ENCODE results near the gene GUCD1.

The GUCD1 gene

GRCh38 chr22:24503843-24504338 lies 51.0 kb downstream of the GUCD1 start:
- no peak for DNase-seq (ENCODE audit: low spot score)

- DNase-seq (ENCODE audit: low spot score) = peak; percentile 46
Measured at GRCh38 chr22:24503137-24503842, 51.6 kb downstream of the GUCD1 start.

GRCh38 chr22:24502541-24502940 lies 52.4 kb downstream of the GUCD1 start:
- no peak for DNase-seq (ENCODE audit: low spot score)

GRCh38 chr22:24502034-24502433 lies 52.9 kb downstream of the GUCD1 start:
- DNase-seq (ENCODE audit: low spot score) = no peak

- DNase-seq (ENCODE audit: low spot score) = no peak
Measured at GRCh38 chr22:24501301-24502005, 53.5 kb downstream of the GUCD1 start.

GRCh38 chr22:24500277-24500820 lies 54.6 kb downstream of the GUCD1 start:
- no peak for DNase-seq (ENCODE audit: low spot score)

- no peak for DNase-seq (ENCODE audit: low spot score)
Measured at GRCh38 chr22:24499706-24500276, 55.1 kb downstream of the GUCD1 start.

- no peak for DNase-seq (ENCODE audit: low spot score)
Measured at GRCh38 chr22:24498824-24499223, 56.1 kb downstream of the GUCD1 start.

- no peak for DNase-seq (ENCODE audit: low spot score)
Measured at GRCh38 chr22:24497841-24498258, 57.1 kb downstream of the GUCD1 start.

- DNase-seq (ENCODE audit: low spot score) = no peak
Measured at GRCh38 chr22:24496661-24497060, 58.3 kb downstream of the GUCD1 start.

- DNase-seq (ENCODE audit: low spot score) = no peak
Measured at GRCh38 chr22:24496234-24496633, 58.7 kb downstream of the GUCD1 start.

- no peak for DNase-seq (ENCODE audit: low spot score)
Measured at GRCh38 chr22:24495365-24495675, 59.6 kb downstream of the GUCD1 start.

- DNase-seq (ENCODE audit: low spot score) = no peak
Measured at GRCh38 chr22:24494528-24495364, 60.2 kb downstream of the GUCD1 start, which contains the start of gene UPB1. TSS of gene UPB1 (plus strand) at chr22:24495332. CDS start at chr22:24495404, 72 bp downstream.

- DNase-seq (ENCODE audit: low spot score) = no peak
Measured at GRCh38 chr22:24494167-24494527, 60.8 kb downstream of the GUCD1 start.

GRCh38 chr22:24492391-24492790 lies 62.5 kb downstream of the GUCD1 start:
- no peak for DNase-seq (ENCODE audit: low spot score)

All from Ammon's horn (tissue), 1 donor.